Urothelium cell line (cell line): ENCODE measurements around the gene PIEZO2.
"Not testable (repeated sequence)": the region's sequence is repeated elsewhere in the genome, so short reads cannot be mapped to it uniquely, and the experiment has no call there.

Experiments used
- DNase-seq: peaks from one replicate; pipeline ENCODE4 v3.0.0; 2011; ENCODE audit warnings: low spot score, mixed read lengths
- FAIRE-seq: peaks from 2 replicates; lab custom pipeline; 2011; peaks lifted over from hg19 to GRCh38; lab: Jason Lieb, UNC

The PIEZO2 gene

GRCh38 chr18:11149441-11150270 lies at the start of gene PIEZO2:
TSS of gene PIEZO2 (minus strand) at chr18:11149569. CDS start at chr18:11148588, 981 bp downstream.
- peak; percentile 46 for FAIRE-seq
- peak; percentile 98 for DNase-seq

DNA sequence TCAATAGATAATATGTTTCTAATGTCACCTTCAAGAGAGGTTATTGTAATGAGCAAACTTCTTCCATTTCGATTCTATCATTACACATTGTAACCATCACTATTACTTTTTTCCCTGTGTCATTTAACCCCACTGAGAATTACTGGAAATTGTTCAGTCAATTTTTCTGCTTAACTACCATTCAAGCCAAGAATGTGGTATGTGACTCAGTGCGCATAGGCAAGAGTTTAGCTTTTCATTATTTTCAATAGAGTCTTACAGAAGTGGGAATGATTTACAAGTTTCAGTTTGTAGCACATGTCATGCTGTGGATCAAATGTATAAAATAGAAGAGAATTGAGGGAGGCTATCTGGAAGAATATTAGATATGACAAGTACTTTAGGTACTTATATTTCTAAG lies 34.3 kb upstream of the PIEZO2 start:
- FAIRE-seq, result no peak

GRCh38 chr18:11181629-11182028 lies 32.3 kb upstream of the PIEZO2 start:
- FAIRE-seq, result peak; percentile 58
- DNase-seq, result not testable (repeated sequence)

More for the DNA sequence above, 34.3 kb upstream of the PIEZO2 start:
- DNase-seq, result no peak

DNA sequence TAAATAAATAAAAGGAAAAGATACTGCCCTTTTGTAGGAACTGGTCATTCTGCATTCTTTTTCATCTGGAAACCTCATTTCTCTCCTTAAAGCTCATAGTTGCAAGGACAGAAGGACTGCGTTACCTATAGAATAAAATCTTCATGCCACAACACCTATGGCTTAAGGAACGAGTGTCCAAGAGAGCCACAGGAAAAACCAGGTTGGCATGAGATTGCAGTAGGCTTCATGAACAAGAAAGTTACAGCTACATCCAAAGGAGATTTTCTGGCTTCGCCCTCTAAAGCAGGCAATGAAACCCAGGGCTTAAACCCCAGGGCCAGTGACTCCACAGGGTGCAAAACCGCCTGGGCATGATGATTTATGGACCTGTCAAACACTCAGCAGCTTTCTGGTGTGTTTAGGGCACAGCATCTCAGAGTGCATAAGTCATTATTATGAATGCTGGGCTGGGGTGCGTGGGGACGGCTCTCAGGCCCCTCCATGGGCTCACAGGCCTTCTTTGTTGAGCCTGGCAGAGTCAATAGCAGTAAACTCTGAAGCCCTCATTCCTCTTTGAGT lies 30.7 kb upstream of the PIEZO2 start:
- DNase-seq, result no peak
- no peak for FAIRE-seq

- DNase-seq (peak; percentile 33), FAIRE-seq (peak; percentile 44)
These were observed 29.7 kb upstream of the PIEZO2 start for GRCh38 chr18:11178951-11179549.

DNA sequence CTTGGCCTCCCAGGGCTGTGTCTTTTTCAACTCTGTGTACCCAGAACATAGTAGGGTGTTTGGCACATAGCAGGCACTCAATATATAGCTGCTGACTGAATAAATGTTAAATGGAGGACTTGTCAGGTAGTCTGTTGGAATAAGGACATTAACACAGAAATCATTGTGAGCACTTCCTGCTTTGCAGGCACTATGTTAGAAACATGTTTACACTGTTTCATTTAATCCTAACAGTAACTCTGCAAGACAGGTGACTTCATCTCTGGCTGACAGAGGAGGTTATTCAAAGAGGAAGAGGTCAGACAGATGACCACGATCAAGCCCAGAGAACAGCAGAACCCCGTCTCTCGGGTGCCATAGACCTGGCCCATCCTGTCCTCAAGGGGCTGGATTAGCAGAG lies 28.0 kb upstream of the PIEZO2 start:
- peak; percentile 71 for FAIRE-seq

GRCh38 chr18:11176481-11176881 lies 27.1 kb upstream of the PIEZO2 start:
- FAIRE-seq, result peak; percentile 86
- DNase-seq, result peak; percentile 81

More for the DNA sequence above, 28.0 kb upstream of the PIEZO2 start:
- DNase-seq, result no peak

- no peak for FAIRE-seq
- DNase-seq, result peak; percentile 38
These were observed 26.1 kb upstream of the PIEZO2 start for GRCh38 chr18:11175266-11175979.

DNA sequence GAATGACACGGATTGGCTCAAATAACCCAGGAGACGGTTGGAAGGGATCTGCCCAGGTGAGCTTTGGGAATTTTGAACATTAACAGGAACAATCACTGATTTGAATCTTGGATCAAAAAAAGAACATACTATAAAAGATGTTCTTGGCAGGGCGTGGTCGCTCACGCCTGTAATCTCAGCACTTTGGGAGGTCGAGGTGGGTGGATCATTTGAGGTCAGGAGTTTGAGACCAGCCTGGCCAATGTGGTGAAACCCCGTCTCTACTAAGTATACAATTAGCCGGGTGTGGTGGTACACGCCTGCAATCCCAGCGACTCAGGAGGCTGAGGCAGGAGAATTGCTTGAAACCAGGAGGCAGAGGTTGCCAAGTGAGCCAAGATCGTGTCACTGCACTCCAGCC lies 24.8 kb upstream of the PIEZO2 start:
- peak; percentile 13 for FAIRE-seq
- DNase-seq, result not testable (repeated sequence)

- DNase-seq (no peak), FAIRE-seq (no peak)
These were observed 18.4 kb upstream of the PIEZO2 start for GRCh38 chr18:11167778-11168177.

- FAIRE-seq (no peak), DNase-seq (no peak)
These were observed 16.6 kb upstream of the PIEZO2 start for GRCh38 chr18:11165952-11166351.

GRCh38 chr18:11165138-11165537 lies 15.8 kb upstream of the PIEZO2 start:
- DNase-seq, result no peak
- peak; percentile 5 for FAIRE-seq

GRCh38 chr18:11163665-11164064 lies 14.3 kb upstream of the PIEZO2 start:
- no peak for DNase-seq
- no peak for FAIRE-seq

DNA sequence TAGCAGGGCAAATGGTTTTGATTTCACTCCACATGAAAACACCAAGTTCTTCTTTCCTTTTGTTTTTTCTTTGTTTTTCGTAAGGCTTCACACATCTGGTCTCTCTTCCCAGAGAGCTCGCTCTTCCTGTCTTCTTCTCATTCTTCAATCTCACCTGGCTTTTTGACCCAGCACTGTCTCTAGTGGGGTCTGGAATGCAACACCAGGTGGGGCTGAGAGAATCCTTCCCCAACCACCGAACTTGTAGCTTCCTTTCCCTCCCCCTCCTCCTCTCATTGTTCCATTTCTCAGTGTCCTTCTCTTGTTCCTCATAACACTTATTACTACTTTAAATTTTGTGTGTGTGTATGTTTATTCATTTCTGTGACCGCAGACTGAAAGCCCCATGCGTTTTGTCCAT lies 13.5 kb upstream of the PIEZO2 start:
- no peak for DNase-seq
- no peak for FAIRE-seq

- FAIRE-seq (no peak), DNase-seq (no peak)
These were observed 13.1 kb upstream of the PIEZO2 start for GRCh38 chr18:11162462-11162861.

GRCh38 chr18:11160313-11160712 lies 10.9 kb upstream of the PIEZO2 start:
- no peak for DNase-seq
- no peak for FAIRE-seq

DNA sequence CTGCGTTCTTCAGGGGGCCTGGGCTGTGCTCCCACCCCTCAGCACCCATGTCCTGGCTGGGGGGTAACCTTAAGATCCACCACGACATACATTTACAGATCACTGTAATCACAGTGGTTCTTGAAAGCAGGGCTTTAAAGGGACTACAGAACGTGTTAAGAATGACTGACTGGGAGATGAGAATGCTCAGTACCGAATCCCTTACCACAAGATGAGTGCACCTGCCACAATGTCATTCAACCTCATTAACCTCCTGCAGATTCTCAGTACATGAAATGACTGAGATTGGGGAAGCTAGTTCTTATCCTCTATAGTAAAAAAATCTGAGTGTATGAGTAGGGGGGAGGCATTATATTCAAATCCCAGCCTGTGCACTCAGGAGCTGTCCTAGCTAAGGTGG lies 10.5 kb upstream of the PIEZO2 start:
- DNase-seq (no peak), FAIRE-seq (no peak)

DNA sequence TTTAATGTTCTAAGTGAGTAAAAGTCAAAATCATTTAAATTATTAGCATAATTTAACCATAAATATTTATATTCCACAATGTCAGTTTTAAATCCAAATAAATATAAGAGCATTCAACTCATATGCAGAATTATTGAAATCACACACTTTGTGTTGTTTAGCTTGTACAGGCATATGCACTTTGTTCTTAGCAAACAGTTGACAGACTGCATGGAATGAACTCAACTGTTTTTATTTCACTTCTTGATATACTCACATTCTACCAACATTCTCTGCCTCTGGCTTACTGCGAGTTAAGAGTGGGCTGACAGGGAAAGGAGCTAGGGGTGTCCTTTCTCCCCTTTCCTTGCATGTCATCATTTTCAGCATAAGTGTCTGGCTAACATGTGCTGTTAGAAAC lies 7.6 kb upstream of the PIEZO2 start:
- FAIRE-seq (no peak), DNase-seq (no peak)

DNA sequence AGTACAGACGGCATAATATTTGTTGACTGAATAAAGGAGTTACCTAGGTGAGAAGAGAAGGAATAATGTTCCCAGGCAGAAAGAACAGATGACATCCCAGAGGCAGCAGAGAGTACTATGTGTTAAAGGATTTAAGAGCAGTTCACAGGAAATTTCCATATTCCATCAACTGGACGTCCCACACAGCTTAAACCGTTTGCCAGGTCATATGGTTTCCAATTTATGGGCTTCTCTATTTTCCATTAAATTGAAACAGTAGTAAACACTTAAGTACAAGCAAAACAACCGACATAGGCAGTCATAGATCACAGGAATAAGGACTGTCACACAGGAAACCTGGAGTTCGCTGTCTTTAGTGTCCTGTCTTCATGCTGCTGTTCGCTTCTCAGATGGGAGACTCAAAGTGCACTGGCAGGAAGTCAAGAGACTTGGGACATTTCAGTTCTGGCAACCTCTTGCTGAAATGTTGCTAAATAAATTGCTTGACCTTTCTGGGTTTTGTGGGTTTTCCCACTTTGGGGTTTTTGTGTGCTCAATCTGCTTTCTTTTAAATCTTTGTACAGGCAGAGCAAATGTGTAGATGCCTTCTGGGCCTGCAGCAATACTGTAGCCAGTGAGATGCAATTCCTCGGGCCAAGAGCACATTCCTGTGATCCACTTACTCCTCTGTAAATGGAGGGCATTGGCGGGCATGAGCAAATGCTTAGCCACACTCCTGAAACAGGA lies 5.8 kb upstream of the PIEZO2 start:
- FAIRE-seq (no peak), DNase-seq (no peak)

GRCh38 chr18:11154368-11154989 lies 5.1 kb upstream of the PIEZO2 start:
- DNase-seq (peak; percentile 63), FAIRE-seq (peak; percentile 76)
